Measurements from ENCODE around the gene RAMACL. TPM values are rescaled to one million over a fixed set of nuclear protein-coding genes. Genes with fewer than 3 reads are reported as not detected.

Gene RAMACL
- total RNA-seq, 1 experiment from 2014 or later, result 0.15 TPM

DNA sequence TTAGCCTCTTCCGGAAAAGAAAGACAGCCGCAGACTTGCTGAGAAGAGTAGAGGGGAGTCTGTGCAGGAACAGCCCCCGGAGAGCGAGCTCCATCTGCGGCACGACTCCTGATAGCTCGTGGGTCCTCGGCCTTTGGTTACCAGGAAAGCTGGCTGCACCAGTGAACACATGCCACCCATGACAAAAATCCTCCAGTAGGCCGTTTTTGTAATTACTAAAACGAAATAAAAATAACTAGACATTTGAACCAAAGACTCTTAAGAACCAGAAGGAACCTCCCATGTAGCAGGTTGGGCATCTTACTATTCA, 42.2 kb downstream of the RAMACL start (continued):
- TF ChIP-seq, protein P1, sequence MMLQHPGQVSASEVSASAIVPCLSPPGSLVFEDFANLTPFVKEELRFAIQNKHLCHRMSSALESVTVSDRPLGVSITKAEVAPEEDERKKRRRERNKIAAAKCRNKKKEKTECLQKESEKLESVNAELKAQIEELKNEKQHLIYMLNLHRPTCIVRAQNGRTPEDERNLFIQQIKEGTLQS (IDR thresholded peaks at IDR 0.05), result no peak
- TF ChIP-seq, protein P2, sequence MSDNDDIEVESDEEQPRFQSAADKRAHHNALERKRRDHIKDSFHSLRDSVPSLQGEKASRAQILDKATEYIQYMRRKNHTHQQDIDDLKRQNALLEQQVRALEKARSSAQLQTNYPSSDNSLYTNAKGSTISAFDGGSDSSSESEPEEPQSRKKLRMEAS (IDR thresholded peaks at IDR 0.05), result no peak
- TF ChIP-seq EZH2phosphoT487 (IDR thresholded peaks at IDR 0.05; ENCODE audit: borderline replicate concordance) (no peak), EGR1 (IDR thresholded peaks at IDR 0.05; ENCODE audit: low read depth) (no peak)
- TF ChIP-seq, protein P3, sequence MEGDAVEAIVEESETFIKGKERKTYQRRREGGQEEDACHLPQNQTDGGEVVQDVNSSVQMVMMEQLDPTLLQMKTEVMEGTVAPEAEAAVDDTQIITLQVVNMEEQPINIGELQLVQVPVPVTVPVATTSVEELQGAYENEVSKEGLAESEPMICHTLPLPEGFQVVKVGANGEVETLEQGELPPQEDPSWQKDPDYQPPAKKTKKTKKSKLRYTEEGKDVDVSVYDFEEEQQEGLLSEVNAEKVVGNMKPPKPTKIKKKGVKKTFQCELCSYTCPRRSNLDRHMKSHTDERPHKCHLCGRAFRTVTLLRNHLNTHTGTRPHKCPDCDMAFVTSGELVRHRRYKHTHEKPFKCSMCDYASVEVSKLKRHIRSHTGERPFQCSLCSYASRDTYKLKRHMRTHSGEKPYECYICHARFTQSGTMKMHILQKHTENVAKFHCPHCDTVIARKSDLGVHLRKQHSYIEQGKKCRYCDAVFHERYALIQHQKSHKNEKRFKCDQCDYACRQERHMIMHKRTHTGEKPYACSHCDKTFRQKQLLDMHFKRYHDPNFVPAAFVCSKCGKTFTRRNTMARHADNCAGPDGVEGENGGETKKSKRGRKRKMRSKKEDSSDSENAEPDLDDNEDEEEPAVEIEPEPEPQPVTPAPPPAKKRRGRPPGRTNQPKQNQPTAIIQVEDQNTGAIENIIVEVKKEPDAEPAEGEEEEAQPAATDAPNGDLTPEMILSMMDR (IDR thresholded peaks at IDR 0.05 in 2 of 3, conservative IDR thresholded peaks at IDR 0.05 in 1 of 3; ENCODE audit: borderline replicate concordance in 1 of 3, insufficient read depth in 1 of 3, low read depth in 2 of 3, low read length in 2 of 3), result no peak

DNA sequence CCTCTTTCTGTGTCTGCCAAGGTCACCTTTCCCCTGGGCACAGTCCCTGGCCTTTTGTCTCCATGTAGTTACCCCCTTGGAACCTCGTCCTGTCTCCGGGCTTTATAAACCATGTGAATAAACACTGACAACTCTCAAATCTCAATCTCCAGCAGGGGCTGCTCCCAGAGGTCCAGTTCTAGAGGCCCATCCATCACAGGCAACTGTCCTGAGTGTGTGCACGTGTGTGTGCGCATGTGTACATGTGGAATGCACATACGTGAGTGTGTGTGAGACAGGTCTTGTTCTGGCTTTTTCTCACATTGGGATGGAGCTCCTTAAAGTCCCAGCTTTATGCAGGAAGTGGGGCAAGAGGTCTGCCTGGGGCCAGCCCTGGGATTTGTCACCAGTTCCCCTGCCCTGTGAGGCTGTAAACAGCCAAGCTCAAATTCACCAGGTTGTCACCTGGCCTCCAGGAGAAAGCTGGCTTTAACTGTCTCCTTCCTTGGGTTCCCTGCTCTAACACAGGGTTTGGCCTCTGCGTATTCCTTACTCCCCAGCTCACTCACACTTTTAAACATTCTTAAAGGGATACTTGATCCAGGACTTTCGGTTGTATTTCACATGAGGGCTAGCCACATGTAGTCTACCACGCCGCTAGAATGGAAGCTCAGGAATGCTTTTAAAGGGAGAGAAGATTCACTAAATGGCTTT, 42.7 kb downstream of the RAMACL start:
- intact Hi-C loops (cut with micrococcal nuclease), result no loop called here
- ChIA-PET RAD21 (ENCODE audit: low non-redundant PET in 1 of 2, low total read pairs in 2 of 2, uncharacterized antibody in 2 of 2, unreplicated experiment in 2 of 2) (no interaction called here), CTCF (no interaction called here), POLR2A (no interaction called here)
- no peak for ATAC-seq
- Histone ChIP-seq H3K9me2 (ENCODE audit: insufficient read depth) (no peaks in the 10 kb centered on the region), H3K79me2 (ENCODE audit: insufficient read depth, low read length) (no peaks in the 10 kb centered on the region), H3K4me1 (ENCODE audit: control insufficient read depth in 1 of 2, insufficient read depth in 2 of 2, low read length in 2 of 2) (peaks cover 5 to 16% of the 10 kb centered on the region in 2 experiments; a peak in 3 of 4 replicates), H4K20me1 (ENCODE audit: insufficient read depth) (no peaks in the 10 kb centered on the region), H3K9me3 (ENCODE audit: control insufficient read depth in 1 of 2, insufficient read depth in 1 of 2, low read depth in 1 of 2, low read length in 2 of 2) (no peaks in the 10 kb centered on the region), H3K27me3 (ENCODE audit: insufficient read depth, low read length) (no peaks in the 10 kb centered on the region), H3K27ac (ENCODE audit: low read depth, low read length) (no peak overlapping the region), H3K4me2 (ENCODE audit: low read length) (no peak overlapping the region), H3K4me3 (replicated peaks in 1 of 2; ENCODE audit: low read depth in 1 of 2, low read length in 2 of 2) (no peak overlapping the region), H2AFZ (ENCODE audit: low read depth, low read length, poor library complexity, severe bottlenecking) (no peak overlapping the region), H3K36me3 (ENCODE audit: control insufficient read depth in 1 of 2, insufficient read depth in 2 of 2, low read length in 2 of 2) (no peaks in the 10 kb centered on the region), H3K9ac (ENCODE audit: low read length) (no peak overlapping the region)
- no peak for DNase-seq (ENCODE audit: low read depth, low spot score)
- TF ChIP-seq EZH2phosphoT487 (IDR thresholded peaks at IDR 0.05; ENCODE audit: borderline replicate concordance), result no peak
- TF ChIP-seq, protein P1 (IDR thresholded peaks at IDR 0.05), result no peak
- TF ChIP-seq POLR2AphosphoS5 (IDR thresholded peaks at IDR 0.05; ENCODE audit: low read depth, low read length), result no peak
- TF ChIP-seq, protein P2 (IDR thresholded peaks at IDR 0.05), result no peak
- TF ChIP-seq, protein P3 (IDR thresholded peaks at IDR 0.05 in 2 of 3, conservative IDR thresholded peaks at IDR 0.05 in 1 of 3; ENCODE audit: borderline replicate concordance in 1 of 3, insufficient read depth in 1 of 3, low read depth in 2 of 3, low read length in 2 of 3), result no peak
- TF ChIP-seq, protein P4, sequence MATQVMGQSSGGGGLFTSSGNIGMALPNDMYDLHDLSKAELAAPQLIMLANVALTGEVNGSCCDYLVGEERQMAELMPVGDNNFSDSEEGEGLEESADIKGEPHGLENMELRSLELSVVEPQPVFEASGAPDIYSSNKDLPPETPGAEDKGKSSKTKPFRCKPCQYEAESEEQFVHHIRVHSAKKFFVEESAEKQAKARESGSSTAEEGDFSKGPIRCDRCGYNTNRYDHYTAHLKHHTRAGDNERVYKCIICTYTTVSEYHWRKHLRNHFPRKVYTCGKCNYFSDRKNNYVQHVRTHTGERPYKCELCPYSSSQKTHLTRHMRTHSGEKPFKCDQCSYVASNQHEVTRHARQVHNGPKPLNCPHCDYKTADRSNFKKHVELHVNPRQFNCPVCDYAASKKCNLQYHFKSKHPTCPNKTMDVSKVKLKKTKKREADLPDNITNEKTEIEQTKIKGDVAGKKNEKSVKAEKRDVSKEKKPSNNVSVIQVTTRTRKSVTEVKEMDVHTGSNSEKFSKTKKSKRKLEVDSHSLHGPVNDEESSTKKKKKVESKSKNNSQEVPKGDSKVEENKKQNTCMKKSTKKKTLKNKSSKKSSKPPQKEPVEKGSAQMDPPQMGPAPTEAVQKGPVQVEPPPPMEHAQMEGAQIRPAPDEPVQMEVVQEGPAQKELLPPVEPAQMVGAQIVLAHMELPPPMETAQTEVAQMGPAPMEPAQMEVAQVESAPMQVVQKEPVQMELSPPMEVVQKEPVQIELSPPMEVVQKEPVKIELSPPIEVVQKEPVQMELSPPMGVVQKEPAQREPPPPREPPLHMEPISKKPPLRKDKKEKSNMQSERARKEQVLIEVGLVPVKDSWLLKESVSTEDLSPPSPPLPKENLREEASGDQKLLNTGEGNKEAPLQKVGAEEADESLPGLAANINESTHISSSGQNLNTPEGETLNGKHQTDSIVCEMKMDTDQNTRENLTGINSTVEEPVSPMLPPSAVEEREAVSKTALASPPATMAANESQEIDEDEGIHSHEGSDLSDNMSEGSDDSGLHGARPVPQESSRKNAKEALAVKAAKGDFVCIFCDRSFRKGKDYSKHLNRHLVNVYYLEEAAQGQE (IDR thresholded peaks at IDR 0.05; ENCODE audit: low read depth), result no peak
- no peak for TF ChIP-seq YY1 (IDR thresholded peaks at IDR 0.05; ENCODE audit: extremely low read depth, insufficient replicate concordance, low read depth, low read length)
- no peak for TF ChIP-seq SIN3A (IDR thresholded peaks at IDR 0.05; ENCODE audit: low read depth)
- no peak for TF ChIP-seq TCF7L2 (IDR thresholded peaks at IDR 0.05; ENCODE audit: borderline replicate concordance, extremely low read depth, insufficient read depth, insufficient read length)
- TF ChIP-seq ELF1 (IDR thresholded peaks at IDR 0.05; ENCODE audit: borderline replicate concordance, low read depth), result no peak
- no peak for TF ChIP-seq CBX3 (IDR thresholded peaks at IDR 0.05; ENCODE audit: low read depth)
- no TSS peak for BruUV-seq (replicated peaks)

Data from HCT116 (cell line).